ENCODE measurements around the gene DEDD2.
A peak's percentile ranks its signal among the peaks of the same experiment; 100 is the strongest.

The DEDD2 gene

DNA sequence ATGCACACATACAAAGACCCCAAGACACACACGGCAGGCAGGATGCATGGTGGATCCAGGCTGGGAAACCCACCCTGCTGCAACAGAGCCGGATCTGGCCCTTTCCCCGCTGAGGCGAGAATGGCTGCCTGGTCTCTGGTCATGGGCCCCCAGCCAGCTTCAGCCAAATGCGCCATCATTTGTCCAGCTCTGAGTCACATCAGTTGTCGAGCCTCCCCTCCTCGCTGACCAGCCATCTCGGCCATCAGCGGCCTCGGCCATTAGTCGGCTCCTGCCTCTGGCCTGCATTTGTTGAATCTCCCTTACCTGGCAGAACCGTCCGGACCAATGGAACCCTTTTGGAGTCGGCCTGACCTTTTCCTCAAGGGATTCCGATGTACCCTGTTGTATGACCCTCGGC lies 46.8 kb downstream of the DEDD2 start:
- DNase-seq, result no peak
- no peak for ATAC-seq

DNA sequence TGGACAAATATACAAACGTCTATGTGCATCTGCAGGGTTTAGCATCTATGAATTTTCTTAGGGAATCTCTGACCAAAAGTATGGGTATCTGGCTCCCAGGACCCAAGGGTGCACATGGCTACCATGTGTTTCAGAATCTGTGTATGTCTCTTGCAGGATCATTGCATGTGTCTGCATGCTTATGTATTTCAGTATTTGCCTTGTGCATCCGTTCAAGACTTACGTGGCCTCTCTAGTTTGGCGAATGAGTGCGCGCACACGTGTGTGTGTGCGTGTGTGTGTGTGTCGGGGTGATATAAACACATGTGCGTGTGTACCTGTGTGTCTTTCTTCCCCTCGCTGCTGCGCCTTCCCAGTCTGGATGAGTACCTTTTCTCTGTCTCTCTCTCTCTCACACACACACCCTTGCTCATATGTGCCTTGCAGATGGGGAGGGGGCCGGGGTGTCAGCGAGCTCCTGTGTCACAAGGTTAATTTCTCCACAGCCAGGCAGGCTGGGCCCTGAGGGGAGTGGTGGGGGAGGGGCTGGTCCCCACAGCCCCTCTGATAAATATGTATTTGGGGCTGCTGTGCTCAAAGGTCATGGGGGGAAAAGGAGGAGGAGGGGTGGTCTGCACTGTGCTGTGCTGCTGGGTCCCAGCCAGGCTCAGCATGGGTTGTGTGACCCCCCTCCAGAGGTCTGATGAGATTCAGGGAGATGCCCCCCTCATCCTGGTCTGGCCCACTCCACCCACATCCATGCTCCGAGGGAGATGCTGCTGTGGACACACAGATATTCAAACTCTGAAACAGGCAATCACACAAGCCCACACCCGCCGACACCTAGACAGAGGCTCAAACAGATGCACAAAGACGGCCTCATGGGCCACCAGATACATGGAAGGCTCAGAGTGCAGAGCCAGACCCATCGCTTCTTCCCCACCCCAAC lies 47.7 kb downstream of the DEDD2 start:
- no peak for ATAC-seq
- no peak for DNase-seq

DNA sequence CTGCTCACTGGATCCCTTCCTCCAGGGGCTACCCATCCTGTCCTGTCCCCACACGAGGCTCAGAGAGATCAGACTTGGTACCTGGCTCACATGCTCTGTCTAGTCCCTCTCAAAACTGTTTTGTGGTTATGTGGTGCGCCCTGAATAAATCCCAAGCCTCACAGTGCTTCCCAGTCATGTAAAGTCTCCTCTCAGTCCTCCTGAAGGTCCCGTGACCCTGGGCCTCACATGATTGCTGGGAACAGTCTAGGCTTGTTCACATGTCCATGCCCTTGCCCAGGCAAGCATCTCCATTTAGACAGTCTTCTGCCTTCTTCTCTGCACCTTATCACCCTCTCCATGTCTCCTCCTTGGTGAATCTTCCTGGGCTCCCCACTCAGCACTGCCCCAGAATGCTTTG lies 49.3 kb downstream of the DEDD2 start:
- ATAC-seq (peak; percentile 28), DNase-seq (no peak)

DNA sequence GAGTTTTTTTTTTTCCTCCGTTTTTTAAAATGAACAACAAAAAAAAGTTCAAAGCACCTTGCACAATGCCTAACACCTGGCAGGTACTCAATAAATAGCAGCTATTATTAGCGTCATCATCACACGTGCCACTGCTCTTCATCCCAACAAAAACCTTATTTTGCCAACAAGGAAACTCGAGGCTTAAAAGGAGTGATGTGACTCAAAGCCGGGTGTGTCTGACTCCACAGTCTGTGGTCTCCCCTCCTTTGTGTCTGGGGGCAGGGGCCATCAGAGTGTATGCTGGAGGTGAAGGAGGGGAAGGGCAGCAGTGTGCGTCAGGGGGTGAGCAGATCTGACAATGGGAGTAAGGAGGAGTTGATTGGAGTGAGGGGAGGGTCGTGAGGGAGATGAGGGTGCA lies 51.2 kb downstream of the DEDD2 start:
- no peak for DNase-seq
- no peak for ATAC-seq

DNA sequence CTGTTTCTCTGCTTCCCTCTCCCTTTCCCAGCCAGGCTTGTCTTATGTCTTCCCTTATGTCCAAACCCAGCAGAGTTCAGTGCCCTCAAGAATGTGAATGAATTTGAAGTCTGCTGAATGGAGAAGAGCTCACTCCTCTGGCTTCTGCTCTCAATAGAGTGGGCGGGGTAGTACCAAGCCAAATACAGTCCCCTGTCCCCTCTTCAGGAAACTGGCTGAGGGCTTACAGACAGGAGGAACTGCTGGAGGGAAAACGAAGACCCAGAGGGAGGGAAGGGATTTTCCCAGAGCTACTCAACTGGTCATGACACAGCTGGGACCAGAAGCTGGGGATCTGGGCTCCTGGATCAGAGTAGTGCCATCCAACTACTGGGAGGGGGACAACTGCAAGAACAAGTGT lies 52.3 kb downstream of the DEDD2 start:
- ATAC-seq (no peak), DNase-seq (no peak)

DNA sequence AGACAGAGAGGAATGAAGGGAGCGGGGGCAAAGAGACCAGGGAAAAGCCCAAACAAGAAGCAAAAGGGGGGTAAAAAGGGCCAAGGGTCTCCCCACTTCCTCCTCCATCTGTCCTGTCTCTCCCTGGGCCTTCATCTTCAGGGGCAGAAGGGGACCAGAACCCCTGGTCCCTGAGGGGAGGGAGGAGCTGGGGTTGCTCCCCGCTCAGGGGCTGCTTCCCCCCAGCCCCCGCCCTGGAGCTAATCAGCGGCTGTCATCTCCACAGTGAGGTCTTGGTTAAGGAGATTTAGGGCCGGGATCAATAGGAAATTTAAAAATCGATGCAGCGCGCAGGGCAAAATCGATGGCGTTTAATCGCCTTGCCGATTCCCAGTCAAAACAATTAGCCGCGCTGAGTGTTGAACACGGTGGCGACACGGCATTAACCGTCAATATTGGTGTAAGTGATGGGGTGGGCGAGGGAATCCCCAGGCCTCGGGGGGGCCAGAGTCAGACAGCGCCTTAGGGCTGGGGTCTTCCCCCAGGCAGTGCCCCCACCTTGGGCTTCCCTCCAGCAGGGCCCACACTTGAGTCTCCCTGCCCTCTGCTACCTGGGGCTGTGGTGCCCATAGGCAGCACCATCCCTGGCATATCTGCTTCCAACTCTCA lies 55.7 kb downstream of the DEDD2 start:
- no peak for ATAC-seq
- DNase-seq, result no peak

DNA sequence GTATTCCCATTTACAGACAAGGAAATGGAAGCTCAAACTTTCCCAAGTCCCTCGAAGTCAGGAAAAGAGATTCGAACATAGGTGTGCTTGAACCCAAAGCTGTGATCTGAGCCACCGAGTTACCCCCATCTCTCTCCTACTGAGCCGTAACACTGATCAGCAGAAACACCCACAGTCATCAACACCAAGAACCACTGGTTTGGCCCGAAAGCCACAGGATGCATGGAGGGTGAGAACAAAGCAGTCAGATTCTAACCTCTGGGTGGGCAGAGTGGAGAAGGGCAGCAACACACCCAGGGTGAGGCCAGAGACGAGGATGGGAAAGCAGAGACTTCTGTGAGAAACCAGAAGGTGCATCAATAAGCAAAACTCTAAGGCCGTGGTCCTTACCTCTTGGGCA lies 57.5 kb downstream of the DEDD2 start:
- DNase-seq (no peak), ATAC-seq (no peak)

DNA sequence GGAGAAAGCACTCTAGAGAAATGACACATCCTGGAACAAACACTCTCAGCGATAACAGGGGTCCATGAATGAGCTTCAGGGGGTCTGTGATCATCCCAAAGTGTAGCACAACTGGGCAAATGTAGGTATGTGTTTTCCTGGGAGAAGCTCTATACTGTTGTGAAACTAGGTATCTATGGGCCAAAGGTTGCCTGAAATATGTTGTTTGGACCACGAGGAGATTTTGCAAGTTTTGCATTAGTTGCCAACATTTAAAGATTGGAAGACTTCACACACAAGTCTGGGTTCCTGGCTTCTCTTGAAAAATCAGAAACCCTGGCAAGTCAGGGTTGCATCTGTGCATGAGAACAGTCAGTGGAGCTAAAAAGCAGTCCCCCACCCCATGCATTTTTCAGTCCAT lies 58.6 kb downstream of the DEDD2 start:
- ATAC-seq, result no peak
- no peak for DNase-seq

DNA sequence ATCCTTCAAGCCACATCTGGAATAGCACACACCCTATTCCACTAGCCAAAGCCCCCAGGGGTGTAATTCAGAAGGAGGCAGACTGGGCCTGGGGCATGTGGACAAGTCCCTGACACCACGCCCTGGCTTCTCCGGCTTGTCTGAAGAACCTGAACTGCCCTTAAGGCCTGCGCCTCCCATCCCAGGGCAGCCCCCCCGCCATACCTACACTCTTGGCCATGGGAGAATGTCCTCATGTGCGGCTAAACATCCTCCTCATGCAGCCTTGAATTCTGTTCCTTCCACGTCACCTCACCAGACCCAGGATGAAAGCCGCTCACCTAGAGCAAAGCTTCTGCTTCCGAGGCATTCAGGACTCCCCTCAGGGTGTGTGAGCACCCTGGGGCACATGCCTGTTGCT lies 60.9 kb downstream of the DEDD2 start:
- ATAC-seq (no peak), DNase-seq (no peak)

DNA sequence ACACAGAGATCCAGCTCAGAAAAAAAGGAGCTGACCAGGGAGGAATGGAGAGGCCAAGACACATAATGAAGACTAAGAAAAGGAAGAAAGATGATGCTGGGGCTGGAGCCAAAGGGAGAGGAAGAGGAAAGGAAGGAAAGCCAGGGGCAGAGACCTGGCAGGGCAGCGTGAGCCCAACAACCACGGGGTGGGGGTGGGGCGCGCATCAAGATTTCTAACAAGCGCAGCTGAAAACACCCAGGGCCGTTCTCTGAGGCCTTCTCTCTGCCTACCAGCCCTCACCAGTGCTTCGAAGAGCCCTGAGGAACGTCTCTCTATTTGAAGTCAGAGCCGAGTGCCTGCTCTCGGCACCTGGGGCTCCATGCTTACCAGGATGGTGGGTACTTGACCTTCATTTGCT lies 61.7 kb downstream of the DEDD2 start:
- ATAC-seq (no peak), DNase-seq (no peak)

DNA sequence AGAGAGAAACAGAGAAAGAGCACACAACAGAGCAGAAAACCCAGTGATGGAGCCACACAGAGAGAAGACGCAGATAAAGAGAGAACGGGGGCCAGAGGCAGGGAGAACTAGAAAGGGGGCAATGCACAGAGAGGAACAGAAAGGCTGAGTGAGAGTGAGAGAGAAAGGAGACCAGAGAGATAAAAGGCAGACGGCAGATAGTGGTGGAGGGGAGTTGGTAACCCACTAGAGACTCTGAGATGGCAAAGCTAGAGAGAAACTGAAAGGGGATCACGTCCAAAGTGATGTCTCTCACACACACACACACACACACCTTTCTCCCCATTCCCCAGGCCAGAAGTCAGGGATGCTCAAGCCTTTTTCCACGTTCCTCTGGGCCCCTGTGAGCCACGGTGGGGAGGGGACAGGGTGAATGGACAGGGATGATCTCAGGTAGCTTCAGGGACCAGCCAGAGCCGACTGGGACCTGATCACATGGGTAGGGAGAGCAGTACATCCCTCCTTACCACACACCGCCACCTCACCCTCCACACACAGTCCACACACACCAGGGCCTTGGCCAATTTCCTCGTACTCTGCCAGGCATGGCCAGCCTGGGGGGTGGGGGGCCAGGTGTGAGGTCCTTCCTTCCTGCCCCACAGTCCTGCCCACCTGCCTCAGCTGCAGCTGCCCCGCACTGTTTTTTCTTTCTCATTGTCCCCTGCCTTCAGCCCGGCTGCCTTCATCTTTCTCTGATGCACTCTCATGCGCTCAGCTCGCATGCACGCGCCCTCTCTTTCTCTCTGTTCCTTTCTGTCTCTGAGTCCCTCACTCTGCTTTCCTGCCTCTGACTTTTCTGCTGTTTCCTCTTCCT lies 62.8 kb downstream of the DEDD2 start:
- no peak for DNase-seq
- peak; percentile 33 for ATAC-seq

DNA sequence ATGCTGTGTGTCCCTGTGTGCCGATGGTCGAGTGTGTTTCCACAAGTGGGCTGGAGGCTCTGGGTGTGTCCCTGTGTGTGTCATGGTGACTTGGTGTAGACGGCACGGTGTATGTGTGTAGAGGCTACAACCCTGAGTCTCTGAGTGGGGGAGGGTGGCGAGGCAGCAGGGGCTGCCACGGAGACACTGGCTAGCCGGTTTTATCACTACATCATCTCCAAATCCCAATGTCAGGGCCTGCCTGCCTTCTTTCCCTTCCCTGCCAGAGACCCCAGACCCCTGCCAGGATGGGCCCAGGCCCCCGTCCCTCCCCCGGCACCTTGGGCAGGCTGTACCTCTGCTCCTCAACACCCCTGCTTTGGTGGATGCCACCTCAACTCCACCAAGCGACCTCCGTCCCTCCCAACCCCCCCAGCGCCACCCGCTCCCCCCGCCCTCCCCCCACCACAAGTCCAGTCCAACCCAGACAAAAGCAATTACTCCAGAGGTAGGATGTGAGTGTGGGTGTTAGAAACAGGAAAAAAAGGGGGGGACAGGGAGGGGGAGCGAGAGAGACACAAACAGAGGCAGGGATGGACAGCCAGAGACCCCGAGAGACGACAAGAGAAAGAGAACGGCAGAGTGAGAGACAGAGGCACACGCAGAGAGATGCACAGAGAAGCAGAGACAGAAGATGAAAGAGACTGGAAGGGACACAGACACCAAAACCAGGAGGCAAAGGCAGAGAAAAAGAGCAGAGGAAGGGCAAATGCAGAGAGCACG lies 63.6 kb downstream of the DEDD2 start:
- DNase-seq (no peak), ATAC-seq (no peak)

DNA sequence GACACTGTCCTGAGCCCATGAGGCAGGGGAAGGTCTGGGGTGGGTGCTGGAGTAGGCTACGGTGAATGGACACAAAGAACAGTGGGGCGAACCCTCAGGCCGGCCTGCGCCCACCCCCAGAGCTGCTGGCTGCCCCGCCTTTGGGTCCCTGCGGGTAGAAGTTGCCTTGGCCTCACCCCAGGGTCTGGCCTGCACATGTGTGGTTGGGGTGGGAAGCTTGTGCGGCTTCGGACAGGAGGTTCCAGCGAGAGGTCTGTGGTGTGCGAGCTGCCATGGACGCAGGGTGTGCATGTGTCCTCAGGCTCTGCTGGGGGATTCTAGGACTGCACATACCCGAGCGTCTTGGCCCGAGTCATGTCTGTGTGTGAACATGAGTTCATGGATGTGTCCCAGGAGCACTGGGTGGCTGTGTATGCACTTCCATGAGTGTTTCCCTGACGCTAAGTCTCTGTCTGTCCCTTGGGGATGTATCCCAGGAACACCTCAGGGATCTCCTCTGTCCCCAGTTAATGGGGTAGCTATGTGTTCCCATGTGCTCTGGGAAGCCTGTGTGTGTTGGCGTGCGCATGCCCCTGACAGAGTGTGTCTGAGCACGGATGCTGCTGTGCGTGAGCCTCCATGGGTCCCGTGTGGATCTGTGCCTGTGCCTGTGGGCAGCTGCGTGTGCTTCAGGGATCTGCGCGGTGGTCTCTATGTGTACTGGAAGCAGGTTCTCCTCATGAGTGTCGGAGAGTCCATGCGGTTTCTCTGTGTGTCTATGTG lies 64.4 kb downstream of the DEDD2 start:
- DNase-seq, result no peak
- ATAC-seq, result no peak

DNA sequence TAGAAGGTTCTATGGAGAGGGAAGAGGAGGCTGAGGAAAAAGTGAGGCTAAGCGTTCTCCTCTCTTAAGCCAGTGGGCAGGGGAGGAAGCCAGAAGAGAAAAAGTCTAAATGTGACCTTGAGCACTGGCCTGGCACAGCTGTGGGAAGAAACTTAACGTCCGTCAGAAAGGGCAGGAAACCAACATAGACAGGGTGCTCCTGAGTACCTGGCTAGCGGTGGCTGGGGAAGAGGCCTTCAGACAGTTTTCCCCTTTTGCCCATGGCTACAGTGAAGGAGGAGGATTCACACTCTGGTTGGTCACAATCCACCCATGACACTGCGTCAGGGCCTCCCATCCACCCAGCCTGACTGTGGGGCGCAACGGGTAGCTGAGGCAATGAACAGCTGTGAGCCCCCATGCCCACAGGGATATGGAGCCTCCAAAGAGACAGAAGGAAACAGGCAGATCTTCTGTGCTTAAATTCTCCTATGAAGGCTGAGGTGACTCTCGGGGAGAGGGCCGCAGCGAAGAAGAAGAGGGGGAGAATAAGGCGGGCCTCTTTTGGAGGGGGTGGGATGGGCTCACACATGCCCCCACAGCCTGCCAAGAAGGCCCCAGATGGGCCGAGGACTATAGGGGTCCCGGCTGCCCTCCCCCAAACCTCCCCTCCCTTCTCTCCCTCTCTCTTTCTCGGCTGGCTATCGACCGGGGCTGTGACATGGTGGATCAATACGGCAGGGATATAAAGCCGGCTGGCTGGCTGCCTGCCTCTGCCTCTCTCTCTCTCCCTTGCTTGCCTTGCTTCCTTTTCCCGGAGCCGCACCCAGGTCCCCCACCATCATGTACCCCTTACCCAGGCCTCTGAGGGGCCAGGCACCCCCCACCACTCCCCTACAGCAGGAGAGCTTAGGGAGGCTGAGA lies 65.4 kb downstream of the DEDD2 start:
- no peak for DNase-seq
- ATAC-seq, result no peak

DNA sequence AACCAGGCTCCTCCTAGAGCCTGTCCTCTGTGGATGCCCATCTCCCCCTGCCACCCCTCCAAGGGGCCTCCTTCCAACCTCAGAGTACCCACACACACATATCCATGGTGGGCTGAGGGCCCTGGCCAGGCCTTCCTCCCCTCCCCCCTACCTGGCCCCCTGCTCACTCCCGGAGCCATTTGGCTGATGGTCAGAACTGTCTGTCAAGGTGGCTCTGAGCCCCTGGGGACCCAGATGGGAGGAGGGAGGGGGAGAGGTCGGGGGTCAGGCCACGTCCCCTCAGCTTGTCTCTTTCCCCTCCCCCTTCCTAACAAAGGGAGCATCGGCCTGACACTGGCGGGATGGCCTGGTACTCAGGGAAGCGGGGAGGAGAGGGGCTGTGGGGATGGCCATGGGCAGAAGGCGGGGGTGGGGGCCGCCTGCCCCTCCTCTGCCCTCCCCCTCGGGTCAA lies 66.5 kb downstream of the DEDD2 start:
- ATAC-seq, result no peak
- DNase-seq, result no peak

DNA sequence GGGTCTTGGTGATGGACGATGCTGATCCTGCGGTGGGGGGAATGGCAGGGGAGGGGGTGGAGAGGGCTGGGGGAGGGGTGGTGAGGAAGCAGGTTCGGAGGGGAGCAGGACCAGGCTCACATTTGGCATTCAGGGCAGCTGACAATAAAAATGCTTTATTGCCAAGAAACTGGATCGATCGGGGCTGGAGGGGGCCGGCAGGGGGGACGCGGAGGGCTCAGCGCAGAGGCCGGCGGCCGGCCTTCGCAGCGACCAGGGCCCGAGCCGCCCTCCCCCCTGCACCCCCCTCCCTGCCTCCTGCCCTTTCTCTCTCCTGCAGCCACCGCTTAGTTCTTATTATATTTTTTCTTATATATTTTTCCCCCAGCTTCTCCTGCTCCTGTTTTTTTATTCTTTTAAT lies 67.1 kb downstream of the DEDD2 start:
- DNase-seq, result no peak
- ATAC-seq, result no peak

DNA sequence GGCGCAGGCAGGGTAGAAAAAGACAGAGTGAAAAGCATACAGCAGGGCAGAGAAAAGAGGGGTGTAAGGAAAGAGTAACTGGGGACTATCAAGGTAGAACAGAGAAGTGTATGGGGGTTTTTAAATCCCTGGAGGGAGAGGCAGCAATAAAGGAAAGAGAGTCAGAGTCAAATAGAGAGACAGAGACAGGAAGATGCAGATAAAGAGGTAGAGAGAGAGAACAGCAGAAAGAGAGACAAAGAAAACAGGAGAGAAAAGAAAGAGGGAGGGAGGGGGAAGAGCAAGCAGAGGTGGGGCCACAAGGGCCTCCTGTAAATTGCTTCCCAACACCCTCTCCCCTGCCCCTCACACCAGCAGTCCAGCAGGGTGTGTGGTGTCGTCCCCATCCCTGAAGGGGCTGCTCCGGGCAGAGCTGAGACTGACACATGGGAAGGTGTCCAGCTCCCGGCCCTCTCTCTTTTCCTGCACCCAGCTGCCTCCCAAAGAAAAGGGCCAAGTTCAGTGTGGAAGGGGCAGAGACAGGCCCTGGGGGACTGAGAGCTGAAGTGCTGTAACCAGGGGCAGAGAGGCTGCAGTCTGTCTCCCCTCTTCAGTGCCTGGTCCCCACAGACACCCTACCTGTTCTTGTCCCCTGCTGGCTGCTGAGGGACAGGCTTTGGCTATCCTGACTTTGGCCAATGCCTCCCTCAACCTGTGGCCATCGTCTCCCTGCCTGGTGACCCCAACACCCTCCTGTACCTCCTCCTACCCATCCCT lies 67.9 kb downstream of the DEDD2 start:
- DNase-seq, result no peak

More for the DNA sequence above, 67.9 kb downstream of the DEDD2 start:
- ATAC-seq, result no peak

Data from stimulated activated naive CD8-positive, alpha-beta T cell treated with anti-CD3 and anti-CD28 coated beads, Interleukin-15, Interleukin-2, amounts not matched to agents 100 U/mL and 50 U/mL, for 24 hours (primary cell).